Fibroblast of the aortic adventitia (primary cell): Measurements from ENCODE around the gene RNF44. TPM values are rescaled to one million over a fixed set of nuclear protein-coding genes. Genes with fewer than 3 reads are reported as not detected.

Experiments
- DNase-seq: peaks from one replicate; pipeline ENCODE4 v3.0.0-alpha.2; 2010; ENCODE audit warnings: low read depth
- H3K4me3 ChIP-seq: 2 replicates; pipeline ENCODE4 v1.5.1; 2011; ENCODE audit warnings: low read depth, mild to moderate bottlenecking, control low read depth, low read length, moderate library complexity
- total RNA-seq: library from RNA; depleted of rRNA; stranded (reverse); fragments of >200 nt; gene quantifications from 2 replicates; pipeline ENCODE4 v1.2.3, GENCODE V29; 2012; ENCODE audit warnings: low replicate concordance
- TF ChIP-seq, protein P1 (sequence below): IDR thresholded peaks from 2 replicates; pipeline ENCODE4 v1.5.1; 2011; ENCODE audit warnings: mild to moderate bottlenecking, low read length, control low read depth, inconsistent platforms; ENCODE audit not compliant: insufficient read depth

RNF44 gene
- total RNA-seq, 1 donor, result 4.8 TPM

DNA sequence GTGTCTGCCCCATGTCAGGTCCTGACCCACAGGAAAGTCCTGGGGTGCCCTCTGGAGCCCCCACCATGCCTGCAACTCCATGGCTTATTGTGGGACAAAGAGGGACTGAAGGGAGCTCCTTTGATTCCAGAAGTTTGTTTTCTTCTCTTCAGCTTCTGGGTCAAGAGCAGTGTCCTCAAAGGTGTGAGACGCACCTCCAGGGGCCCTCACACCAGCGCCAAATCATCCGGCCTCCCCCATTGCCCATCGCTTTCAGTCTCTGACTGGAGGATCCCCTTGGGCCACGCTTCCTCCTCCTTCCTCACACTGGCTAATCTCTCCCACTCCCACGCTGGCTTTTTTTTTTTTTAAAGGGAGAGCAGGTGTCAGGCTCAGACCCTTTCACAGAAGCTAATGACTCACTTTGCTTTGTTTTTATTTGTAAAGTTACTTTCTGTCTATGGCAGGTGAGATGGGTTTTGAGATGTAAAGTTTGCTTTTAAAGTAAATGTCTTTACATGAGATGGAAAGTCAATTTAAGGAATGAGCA is 28.6 kb upstream of the RNF44 start:
- DNase-seq, result no peak
- TF ChIP-seq, protein P1, sequence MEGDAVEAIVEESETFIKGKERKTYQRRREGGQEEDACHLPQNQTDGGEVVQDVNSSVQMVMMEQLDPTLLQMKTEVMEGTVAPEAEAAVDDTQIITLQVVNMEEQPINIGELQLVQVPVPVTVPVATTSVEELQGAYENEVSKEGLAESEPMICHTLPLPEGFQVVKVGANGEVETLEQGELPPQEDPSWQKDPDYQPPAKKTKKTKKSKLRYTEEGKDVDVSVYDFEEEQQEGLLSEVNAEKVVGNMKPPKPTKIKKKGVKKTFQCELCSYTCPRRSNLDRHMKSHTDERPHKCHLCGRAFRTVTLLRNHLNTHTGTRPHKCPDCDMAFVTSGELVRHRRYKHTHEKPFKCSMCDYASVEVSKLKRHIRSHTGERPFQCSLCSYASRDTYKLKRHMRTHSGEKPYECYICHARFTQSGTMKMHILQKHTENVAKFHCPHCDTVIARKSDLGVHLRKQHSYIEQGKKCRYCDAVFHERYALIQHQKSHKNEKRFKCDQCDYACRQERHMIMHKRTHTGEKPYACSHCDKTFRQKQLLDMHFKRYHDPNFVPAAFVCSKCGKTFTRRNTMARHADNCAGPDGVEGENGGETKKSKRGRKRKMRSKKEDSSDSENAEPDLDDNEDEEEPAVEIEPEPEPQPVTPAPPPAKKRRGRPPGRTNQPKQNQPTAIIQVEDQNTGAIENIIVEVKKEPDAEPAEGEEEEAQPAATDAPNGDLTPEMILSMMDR, result no peak
- H3K4me3 ChIP-seq, result no peak overlapping the region

DNA sequence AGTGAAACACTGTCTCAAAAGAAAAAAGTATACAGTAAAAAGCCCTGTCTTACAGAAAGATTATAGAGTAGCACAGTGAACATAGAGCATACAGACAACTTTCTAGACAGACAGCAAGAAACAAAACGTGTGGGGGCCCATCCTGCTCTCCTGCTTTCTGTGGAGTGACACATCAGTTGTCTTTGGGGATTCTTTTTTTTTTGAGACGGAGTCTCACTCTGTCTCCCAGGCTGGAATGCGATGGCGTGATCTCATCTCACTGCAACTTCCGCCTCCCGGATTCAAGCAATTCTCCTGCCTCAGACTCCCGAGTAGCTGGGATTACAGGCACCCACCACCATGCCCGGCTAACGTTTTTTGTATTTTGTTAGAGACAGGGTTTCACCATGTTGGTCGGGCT is 26.8 kb upstream of the RNF44 start:
- no peak for DNase-seq
- H3K4me3 ChIP-seq, result no peak overlapping the region
- TF ChIP-seq, protein P1, result no peak

DNA sequence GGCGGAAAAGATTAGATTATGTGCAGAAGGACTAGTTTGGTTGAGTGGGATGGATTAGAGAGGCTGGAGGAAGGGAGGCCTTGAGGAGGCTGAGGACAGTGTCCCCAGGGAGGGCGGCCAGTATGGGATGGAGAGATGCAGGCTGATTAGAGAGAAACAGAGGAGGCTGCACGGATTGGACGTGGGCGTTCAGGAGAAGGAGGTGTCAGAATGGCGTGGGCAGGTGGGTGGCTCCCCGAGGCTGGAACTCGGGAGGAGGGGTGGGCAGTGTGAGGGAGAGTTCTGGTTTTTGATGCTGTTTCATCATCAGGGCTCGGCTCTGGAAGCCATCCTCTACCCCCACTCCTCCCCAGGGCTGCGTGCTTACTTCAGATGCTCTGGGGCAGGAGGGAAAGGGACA is 25.0 kb upstream of the RNF44 start:
- no peak overlapping the region for H3K4me3 ChIP-seq
- TF ChIP-seq, protein P1, result no peak
- no peak for DNase-seq

DNA sequence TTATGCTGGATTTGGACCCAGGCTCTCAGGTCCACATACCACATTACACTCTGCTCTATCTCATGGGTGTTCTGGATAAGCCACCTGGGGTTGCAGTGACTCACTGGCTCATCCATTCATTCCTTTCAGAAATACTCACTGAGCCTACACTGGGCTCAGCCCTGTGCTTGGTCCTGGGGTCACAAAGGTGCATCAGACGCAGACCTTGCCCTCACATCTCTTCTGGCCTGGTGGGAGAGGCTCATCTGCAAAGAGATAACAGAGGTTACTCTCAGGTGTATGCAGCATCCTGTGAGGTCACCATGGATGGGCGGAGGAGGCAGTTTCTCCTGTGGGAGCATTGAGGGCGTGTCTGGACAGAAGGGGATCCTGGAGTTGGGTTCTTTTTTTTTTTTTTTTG is 24.1 kb upstream of the RNF44 start:
- TF ChIP-seq, protein P1, result no peak
- H3K4me3 ChIP-seq, result no peak overlapping the region
- no peak for DNase-seq

DNA sequence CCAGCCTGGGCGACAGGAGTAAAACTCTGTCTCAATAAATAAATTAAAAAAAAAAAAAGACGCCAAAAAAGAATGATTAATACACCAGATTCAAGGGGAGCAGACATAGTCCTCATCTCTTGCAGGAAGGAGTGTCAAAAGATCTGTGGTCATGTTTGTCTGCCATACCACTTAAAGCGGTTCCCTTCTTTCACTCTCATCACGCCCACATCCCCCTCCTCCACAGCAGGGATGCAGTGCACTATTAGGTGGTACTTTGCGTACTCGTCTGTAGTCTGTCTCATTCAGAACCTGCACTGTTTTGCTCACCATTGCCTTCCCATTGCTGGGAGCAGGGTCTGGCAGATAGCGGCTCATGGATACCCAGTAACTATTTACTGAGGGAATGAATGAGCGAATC is 23.2 kb upstream of the RNF44 start:
- no peak overlapping the region for H3K4me3 ChIP-seq
- DNase-seq, result no peak
- TF ChIP-seq, protein P1, result no peak

DNA sequence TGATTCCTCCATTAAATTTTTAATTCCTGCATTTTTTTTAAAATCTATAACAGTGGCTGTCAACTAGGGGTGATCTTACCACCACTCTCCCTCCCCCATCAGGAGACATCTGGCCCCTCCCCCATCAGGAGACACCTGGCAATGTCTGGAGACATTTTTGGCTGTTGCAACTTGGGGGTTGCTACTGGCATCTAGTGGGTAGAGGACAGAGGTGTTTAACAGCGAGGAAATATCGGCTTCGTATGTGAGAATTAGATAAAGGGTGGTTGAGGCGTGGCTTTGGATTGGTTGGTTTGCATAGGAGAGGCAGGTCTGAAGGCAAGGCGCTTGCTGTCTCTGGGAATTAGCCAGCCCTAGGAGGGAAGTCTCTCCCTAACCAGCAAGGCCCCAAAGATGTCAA is 22.5 kb upstream of the RNF44 start:
- no peak overlapping the region for H3K4me3 ChIP-seq
- DNase-seq, result no peak
- TF ChIP-seq, protein P1, result no peak

DNA sequence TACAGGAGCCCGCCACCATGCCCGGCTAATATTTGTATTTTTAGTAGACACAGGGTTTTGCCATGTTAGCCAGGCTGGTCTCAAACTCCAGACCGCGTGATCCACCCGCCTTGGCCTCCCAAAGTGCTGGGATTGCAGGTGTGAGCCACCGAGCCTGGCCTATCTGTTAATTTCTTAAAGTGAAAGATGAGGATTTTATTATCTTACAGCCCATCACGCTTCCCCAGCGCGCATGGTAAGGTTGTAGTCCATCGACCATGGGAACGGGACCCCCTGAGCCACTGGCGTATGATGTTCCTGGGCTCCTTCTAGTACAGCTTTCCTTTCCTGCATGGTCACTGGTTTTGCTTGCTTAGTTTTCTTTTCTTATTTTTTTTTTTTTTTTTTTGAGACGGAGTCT is 20.6 kb upstream of the RNF44 start:
- no peak for DNase-seq
- H3K4me3 ChIP-seq, result no peak overlapping the region
- TF ChIP-seq, protein P1, result no peak
